Astrocyte of the spinal cord (primary cell): ENCODE measurements around the gene SPRR3.

Experiments used
- DNase-seq: peaks from one replicate; pipeline ENCODE4 v3.0.0; 2011; ENCODE audit warnings: low read depth, low spot score
- H3K4me3 ChIP-seq: 2 replicates; pipeline ENCODE4 v1.5.1; 2011; ENCODE audit warnings: low read depth, mild to moderate bottlenecking, low read length, moderate library complexity
- in situ Hi-C: cut with HindIII; loops from 2 replicates; pipeline ENCODE4 v1.10.0; 2017; ENCODE audit warnings: low sequenced_read_pairs
- TF ChIP-seq, protein P1 (sequence below): IDR thresholded peaks from 2 replicates; pipeline ENCODE4 v1.5.1; 2012; ENCODE audit warnings: low read depth, mild to moderate bottlenecking, low read length, inconsistent platforms

The SPRR3 gene

DNA sequence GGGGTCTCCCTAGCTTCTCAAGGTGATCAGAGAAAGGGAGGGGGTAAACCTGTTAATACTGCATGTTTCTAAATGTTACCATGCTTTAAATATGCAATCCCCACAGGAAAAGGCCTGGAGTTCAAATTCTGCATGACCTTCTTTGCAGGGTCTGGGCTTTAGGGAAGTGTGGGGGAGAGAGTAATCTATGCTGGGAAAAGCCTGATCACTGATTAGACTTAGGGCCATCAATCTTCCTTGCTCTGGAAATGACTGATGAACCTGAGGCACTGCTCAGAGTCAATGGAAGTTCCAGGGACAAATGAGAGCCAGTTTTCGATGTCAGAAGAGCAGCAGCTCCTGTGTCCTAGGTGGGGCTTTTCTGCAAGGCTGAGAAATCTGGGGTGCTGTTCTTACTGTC lies 20.9 kb upstream of the SPRR3 start:
- no peak overlapping the region for H3K4me3 ChIP-seq
- in situ Hi-C loops: no loop called here
- TF ChIP-seq, protein P1, sequence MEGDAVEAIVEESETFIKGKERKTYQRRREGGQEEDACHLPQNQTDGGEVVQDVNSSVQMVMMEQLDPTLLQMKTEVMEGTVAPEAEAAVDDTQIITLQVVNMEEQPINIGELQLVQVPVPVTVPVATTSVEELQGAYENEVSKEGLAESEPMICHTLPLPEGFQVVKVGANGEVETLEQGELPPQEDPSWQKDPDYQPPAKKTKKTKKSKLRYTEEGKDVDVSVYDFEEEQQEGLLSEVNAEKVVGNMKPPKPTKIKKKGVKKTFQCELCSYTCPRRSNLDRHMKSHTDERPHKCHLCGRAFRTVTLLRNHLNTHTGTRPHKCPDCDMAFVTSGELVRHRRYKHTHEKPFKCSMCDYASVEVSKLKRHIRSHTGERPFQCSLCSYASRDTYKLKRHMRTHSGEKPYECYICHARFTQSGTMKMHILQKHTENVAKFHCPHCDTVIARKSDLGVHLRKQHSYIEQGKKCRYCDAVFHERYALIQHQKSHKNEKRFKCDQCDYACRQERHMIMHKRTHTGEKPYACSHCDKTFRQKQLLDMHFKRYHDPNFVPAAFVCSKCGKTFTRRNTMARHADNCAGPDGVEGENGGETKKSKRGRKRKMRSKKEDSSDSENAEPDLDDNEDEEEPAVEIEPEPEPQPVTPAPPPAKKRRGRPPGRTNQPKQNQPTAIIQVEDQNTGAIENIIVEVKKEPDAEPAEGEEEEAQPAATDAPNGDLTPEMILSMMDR: no peak
- no peak for DNase-seq

DNA sequence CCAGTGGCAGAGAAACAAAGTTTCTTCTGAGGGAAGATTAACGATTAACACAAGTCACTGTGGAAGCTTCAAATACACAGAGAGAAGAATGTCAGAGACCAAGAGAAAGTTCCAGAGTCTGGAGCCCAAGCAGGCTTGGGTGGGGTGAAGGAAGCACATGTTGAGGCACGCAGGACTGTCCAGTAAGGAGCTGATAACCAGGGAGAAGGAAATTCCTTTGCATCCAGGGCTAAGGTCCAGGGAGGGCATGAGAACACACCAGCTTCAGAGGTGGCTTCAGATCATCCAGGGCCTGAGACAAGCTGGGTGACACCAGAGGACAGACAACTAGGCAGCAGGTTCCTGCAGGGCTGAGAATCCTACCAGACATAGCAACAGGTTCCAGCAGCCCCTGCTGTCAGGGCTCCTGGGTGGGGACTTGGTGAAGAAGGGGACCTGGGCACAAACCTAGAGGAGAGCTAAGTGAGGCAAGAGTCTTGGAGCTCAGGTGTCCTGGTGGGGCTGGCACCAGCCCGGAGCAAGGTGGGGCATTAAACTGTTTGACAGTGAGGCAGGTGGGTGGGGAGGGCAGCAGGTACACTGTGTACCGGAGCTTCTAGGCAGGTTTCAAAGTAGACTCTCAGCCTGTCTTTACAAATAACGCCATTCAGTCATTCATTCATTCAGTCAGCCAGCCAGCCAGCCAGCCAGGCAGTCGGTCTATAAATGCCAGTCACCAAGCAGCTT lies 20.2 kb upstream of the SPRR3 start:
- in situ Hi-C loops: no loop called here
- H3K4me3 ChIP-seq: no peak overlapping the region

DNA sequence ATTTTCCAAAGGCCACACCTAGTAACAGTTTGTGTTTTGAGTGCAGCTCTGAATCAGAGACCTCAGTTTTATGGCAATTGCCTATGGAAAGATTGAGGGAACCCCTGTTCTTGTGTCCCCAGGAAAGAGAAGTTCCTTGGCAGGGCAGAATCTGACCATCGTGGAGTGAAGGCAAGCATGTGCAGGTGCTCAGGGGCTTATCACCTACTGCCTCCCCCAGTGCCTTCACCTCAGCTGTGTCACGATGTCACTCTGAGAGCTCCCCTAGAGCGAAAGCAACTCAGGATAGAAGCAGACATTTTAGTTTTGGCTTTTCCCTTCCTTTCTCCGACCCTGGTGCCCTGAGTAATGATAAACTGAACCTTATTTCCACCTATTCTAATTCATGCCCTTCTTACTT lies 19.5 kb upstream of the SPRR3 start:
- in situ Hi-C loops: no loop called here
- DNase-seq: no peak
- no peak overlapping the region for H3K4me3 ChIP-seq
- TF ChIP-seq, protein P1: no peak

More for the DNA sequence above, 20.2 kb upstream of the SPRR3 start:
- TF ChIP-seq, protein P1: no peak
- DNase-seq: no peak

DNA sequence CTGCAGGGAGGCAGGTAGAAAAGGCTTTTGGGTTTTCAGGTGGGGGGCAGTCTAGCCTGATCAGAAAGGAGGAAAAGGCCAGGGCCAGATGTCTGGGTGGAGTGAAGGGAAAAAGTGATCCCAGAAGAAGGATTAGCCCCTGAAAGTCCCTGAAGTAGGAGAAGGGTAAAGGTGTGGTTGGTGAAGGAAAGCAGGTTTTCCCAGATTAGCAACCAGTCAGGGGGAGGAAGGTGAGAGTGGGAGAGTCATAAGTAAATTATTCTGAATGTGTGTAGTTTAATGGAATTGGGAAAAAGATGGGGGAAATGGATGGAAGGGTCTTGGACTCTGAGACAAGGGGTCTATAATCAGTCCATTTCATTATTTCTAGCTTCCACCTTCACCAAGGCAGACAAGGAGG lies 18.3 kb upstream of the SPRR3 start:
- no peak for DNase-seq

DNA sequence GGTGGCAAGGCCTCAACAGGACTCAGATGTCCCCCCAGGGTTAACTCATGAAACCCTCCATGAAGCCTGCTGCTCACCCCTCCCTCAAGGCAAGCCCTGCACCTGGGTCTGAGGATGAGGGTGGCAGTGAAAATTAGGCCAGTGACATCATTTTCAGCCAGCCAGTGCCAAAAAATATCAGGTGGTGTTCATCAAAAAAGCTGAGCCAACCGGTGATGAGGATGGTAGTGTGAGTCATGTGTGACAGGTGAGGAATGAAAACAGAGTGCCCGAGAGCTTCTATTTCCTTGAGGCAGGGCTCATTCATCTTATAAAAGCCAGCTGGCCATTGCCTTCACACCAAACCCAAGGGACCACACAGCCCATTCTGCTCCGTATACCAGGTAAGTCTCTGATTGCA lies 17.8 kb upstream of the SPRR3 start, which contains the start of gene SPRR1A:
Gene SPRR1A, plus strand, starts transcription at position 339 of the 400 bp plus-strand sequence. CDS start 1,150 bp downstream, outside the sequence.
- TF ChIP-seq, protein P1: no peak
- no peak for DNase-seq
- H3K4me3 ChIP-seq: no peak within 1 kb of the TSS
- in situ Hi-C loops: no loop called here

More for the DNA sequence above, 18.3 kb upstream of the SPRR3 start:
- in situ Hi-C loops: no loop called here
- TF ChIP-seq, protein P1: no peak
- no peak overlapping the region for H3K4me3 ChIP-seq

DNA sequence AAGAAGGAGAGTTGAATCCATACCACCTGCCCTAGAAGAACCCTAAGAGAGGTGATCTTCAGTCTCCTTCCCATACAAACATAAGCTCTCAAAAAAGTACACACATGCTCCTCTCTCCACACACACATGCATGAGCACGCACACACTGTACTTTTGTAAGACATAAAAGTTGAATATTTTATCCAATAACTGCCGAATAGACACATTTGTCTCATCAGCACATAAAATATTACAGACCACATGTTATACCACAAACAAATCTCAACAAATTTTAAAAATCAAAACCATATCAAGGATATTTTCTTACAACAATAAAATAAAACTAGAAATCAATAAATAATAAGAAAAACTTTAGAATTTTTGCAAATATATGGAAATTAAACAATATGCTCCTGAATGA lies 15.0 kb upstream of the SPRR3 start:
- TF ChIP-seq, protein P1: no peak
- in situ Hi-C loops: no loop called here
- DNase-seq: no peak
- no peak overlapping the region for H3K4me3 ChIP-seq
